ENCODE results near the gene CD99L2. TPM values are rescaled to one million over a fixed set of nuclear protein-coding genes. Genes with fewer than 3 reads are reported as not detected.

Gene CD99L2
- total and polyA plus RNA-seq, 12 donors = 20.0 to 102 (median 55.4) TPM

- Histone ChIP-seq H3K36me3 (replicated peaks in 1 of 2) (no peaks in the 10 kb centered on the region), H3K27ac (no peak overlapping the region), H3K4me1 (replicated peaks in 1 of 2) (no peaks in the 10 kb centered on the region), H3K9me3 (replicated peaks in 1 of 3) (no peaks in the 10 kb centered on the region), H3K4me3 (no peak overlapping the region), H3K27me3 (no peaks in the 10 kb centered on the region)
- WGBS, 4 donors = 86 to 91% (median 89%) methylated on average over 11 to 14 of the region's 14 CpGs
- intact Hi-C loops (cut with DNase I) = loop anchor here (5.0 to 10.0 kb wide), 4 partner anchors 130 to 307 kb away; partner anchors contain the start of gene HMGB3 (in 1 of the 2)
- TF ChIP-seq CTCF (IDR thresholded peaks at IDR 0.05) (no peak), POLR2A (IDR thresholded peaks at IDR 0.05) (no peak)
- DNase-seq = no peak
Observed at GRCh38 chrX:150774798-150775568, 123.5 kb downstream of the CD99L2 start.

DNA sequence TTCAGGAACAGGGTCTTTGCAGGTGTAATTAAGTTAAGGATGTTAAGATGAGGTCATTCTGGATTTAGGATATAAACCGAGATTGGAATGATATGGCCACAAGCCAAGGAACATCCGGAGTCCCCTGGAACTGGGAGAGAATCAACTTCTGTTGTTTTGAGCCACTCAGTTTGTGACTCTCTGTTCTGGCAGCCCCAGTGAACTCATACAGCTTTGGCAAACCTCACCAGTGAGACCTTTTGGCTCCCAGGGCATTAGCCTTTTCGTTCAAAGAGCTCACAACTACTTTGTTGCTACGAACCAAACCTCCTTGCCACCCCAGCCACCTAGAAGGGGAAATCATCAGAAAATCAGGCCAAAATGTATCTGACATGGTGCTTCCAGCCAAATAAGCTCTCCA is 124.8 kb downstream of the CD99L2 start:
- no peak overlapping the region for H3K27ac ChIP-seq
- H3K4me1 ChIP-seq (replicated peaks in 1 of 2) = no peaks in the 10 kb centered on the region
- TF ChIP-seq CTCF (IDR thresholded peaks at IDR 0.05) (no peak), POLR2A (IDR thresholded peaks at IDR 0.05) (no peak)
- 64 to 88% (median 75%) methylated on average over 2 to 4 of the region's 4 CpGs for WGBS, 4 donors
- no peak overlapping the region for H3K4me3 ChIP-seq
- no peaks in the 10 kb centered on the region for H3K36me3 ChIP-seq (replicated peaks in 1 of 2)
- intact Hi-C loops (cut with DNase I) = loop anchor here (5.0 to 10.0 kb wide), 4 partner anchors 131 to 309 kb away; partner anchors contain the start of gene HMGB3 (in 1 of the 2)
- H3K27me3 ChIP-seq = no peaks in the 10 kb centered on the region
- no peaks in the 10 kb centered on the region for H3K9me3 ChIP-seq (replicated peaks in 1 of 3)
- DNase-seq = no peak

- intact Hi-C loops (cut with DNase I) = loop anchor here (5.0 to 10.0 kb wide), 4 partner anchors 132 to 309 kb away; partner anchors contain the start of gene HMGB3 (in 1 of the 2)
- no peak for DNase-seq
- Histone ChIP-seq H3K27ac (no peak overlapping the region), H3K4me3 (no peak overlapping the region), H3K36me3 (replicated peaks in 1 of 2) (no peaks in the 10 kb centered on the region), H3K27me3 (no peaks in the 10 kb centered on the region), H3K9me3 (replicated peaks in 1 of 3) (no peaks in the 10 kb centered on the region), H3K4me1 (replicated peaks in 1 of 2) (no peaks in the 10 kb centered on the region)
- TF ChIP-seq CTCF (IDR thresholded peaks at IDR 0.05) (no peak), POLR2A (IDR thresholded peaks at IDR 0.05) (no peak)
- 80 to 93% (median 85%) methylated on average over 3 to 8 of the region's 8 CpGs for WGBS, 4 donors
Observed at GRCh38 chrX:150773117-150773516, 125.4 kb downstream of the CD99L2 start.

DNA sequence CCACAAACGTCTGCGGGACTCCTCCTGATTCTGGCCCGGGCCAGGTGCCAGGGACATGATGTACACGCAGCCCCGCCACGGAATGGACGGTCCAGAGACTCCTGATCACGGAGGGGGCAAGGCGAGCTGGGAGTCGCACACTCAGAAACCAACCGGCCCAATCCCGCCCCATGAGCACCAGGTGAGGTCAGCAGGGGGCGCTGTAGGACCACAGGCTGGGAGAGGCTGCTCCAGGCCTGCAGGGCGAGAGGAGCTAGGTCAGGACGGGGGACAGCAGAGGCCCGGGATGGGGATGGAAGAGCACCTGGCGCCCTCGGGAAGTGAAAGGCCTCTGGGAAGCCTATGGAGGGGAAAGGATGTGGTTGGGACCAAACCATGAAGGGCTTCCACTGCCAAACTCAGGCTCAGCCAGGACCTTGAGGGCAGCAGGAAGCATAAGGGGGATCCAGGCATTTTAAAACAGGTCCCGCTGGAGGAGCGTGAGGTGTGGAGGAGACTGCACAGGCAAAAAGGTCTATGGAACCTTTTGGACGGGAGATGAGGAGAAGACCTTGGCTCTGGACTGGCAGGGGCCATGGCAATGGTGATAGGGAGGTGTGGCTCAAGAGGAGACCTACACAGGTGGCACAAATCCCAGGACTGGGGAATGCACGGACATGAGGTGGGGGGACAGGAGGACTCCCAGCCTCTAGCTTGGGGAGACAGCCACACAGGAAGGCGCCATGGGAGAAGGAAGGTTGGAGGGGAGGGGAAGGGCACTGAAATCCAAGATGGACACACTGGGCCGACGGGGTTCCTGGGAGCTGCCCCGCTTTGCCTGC is 126.1 kb downstream of the CD99L2 start:
- no peaks in the 10 kb centered on the region for H3K36me3 ChIP-seq (replicated peaks in 1 of 2)
- H3K9me3 ChIP-seq (replicated peaks in 1 of 3) = no peaks in the 10 kb centered on the region
- H3K4me3 ChIP-seq = no peak overlapping the region
- H3K27me3 ChIP-seq = no peaks in the 10 kb centered on the region
- intact Hi-C loops (cut with DNase I) = loop anchor here (5.0 to 10.0 kb wide), 4 partner anchors 132 to 310 kb away; partner anchors contain the start of gene HMGB3 (in 1 of the 2)
- WGBS, 4 donors = 30 to 54% (median 39%) methylated on average over 14 to 26 of the region's 26 CpGs
- TF ChIP-seq CTCF (IDR thresholded peaks at IDR 0.05) = peak; percentile 60 to 92 (median 81)
- no peak for TF ChIP-seq POLR2A (IDR thresholded peaks at IDR 0.05)
- no peak overlapping the region for H3K27ac ChIP-seq
- H3K4me1 ChIP-seq (replicated peaks in 1 of 2) = no peaks in the 10 kb centered on the region
- peak; percentile 72 to 86 (median 78) for DNase-seq

All from adrenal gland (tissue), 12 donors.